Right lobe of liver (tissue), 4 donors: ENCODE results near the gene ARID3A.

ENCODE experiments used
- CTCF ChIP-seq, 4 donors: fragments of 200-600 bp in 3 of 4; fragments of 450-650 bp in 1 of 4; IDR thresholded peaks; one replicate each; pipeline versions ENCODE4 v1.5.1 to v1.8.0; 2016 to 2022; ENCODE audit warnings: antibody characterized with exemption in 4 of 4, mild to moderate bottlenecking in 2 of 4
- POLR2A ChIP-seq: fragments of 450-650 bp; IDR thresholded peaks from one replicate; pipeline ENCODE4 v1.6.1; 2017; ENCODE audit warnings: antibody characterized with exemption, mild to moderate bottlenecking
- donor health status: DM: no; HTN: no; CAD: no.
- donor health status: DM: no; HTN: no; CAD: no.
- donor health status: DM: no; HTN: yes; CAD: no.

- TF ChIP-seq POLR2A (no peak), CTCF (IDR thresholded peaks at IDR 0.05) (no peak)
Measured at GRCh38 chr19:947090-947706, 21.4 kb downstream of the ARID3A start.
